T47D (cell line): ENCODE data around the gene ZDHHC22.

Experiments used
- DNase-seq, 2 experiments: peaks; one replicate each; pipeline versions ENCODE4 v3.0.0 to v3.0.0-alpha.2; 2011 to 2012; ENCODE audit warnings: low read depth in 1 of 2, low spot score in 1 of 2
- JUND ChIP-seq: IDR thresholded peaks from 2 replicates; pipeline ENCODE4 v1.6.1; 2012; ENCODE audit warnings: low read depth
- in situ Hi-C: cut with HindIII; loops from 2 replicates; pipeline ENCODE4 v1.10.0; 2016; ENCODE audit warnings: low sequenced_read_pairs, low pct_unique_long_range_greater_than_20kb

The ZDHHC22 gene

GRCh38 chr14:77116172-77116817, 25.3 kb downstream of the ZDHHC22 start:
- no peak for TF ChIP-seq JUND
- in situ Hi-C loops = no loop called here
- no peak for DNase-seq

GRCh38 chr14:77114609-77115008, 27.0 kb downstream of the ZDHHC22 start:
- in situ Hi-C loops = no loop called here
- no peak for DNase-seq

GRCh38 chr14:77113644-77114043, 27.9 kb downstream of the ZDHHC22 start:
- TF ChIP-seq JUND = no peak
- in situ Hi-C loops = no loop called here
- DNase-seq = no peak

More at GRCh38 chr14:77114609-77115008, 27.0 kb downstream of the ZDHHC22 start:
- TF ChIP-seq JUND = no peak

GRCh38 chr14:77111021-77111420, 30.6 kb downstream of the ZDHHC22 start:
- peak; percentile 25; the same call in 1 of the 2 replicates for TF ChIP-seq JUND
- DNase-seq = peak; percentile 76 to 98
- in situ Hi-C loops = no loop called here

GRCh38 chr14:77110286-77110685, 31.3 kb downstream of the ZDHHC22 start:
- peak in 1 of 2 experiments; percentile 47 for DNase-seq
- in situ Hi-C loops = no loop called here
- no peak for TF ChIP-seq JUND

- DNase-seq = no peak
- TF ChIP-seq JUND = no peak
- in situ Hi-C loops = no loop called here
Measured at GRCh38 chr14:77109656-77110055, 31.9 kb downstream of the ZDHHC22 start.

- DNase-seq = no peak
- no peak for TF ChIP-seq JUND
- in situ Hi-C loops = no loop called here
Measured at GRCh38 chr14:77108753-77109152, 32.8 kb downstream of the ZDHHC22 start.

GRCh38 chr14:77107228-77107627, 34.4 kb downstream of the ZDHHC22 start:
- in situ Hi-C loops = no loop called here

GRCh38 chr14:77106666-77107065, 34.9 kb downstream of the ZDHHC22 start:
- DNase-seq = no peak
- in situ Hi-C loops = no loop called here
- no peak for TF ChIP-seq JUND

More at GRCh38 chr14:77107228-77107627, 34.4 kb downstream of the ZDHHC22 start:
- DNase-seq = no peak
- no peak for TF ChIP-seq JUND

GRCh38 chr14:77105145-77105939, 36.2 kb downstream of the ZDHHC22 start:
- in situ Hi-C loops = no loop called here
- DNase-seq = no peak
- no peak for TF ChIP-seq JUND

GRCh38 chr14:77104393-77104792, 37.2 kb downstream of the ZDHHC22 start:
- no peak for DNase-seq
- in situ Hi-C loops = no loop called here
- no peak for TF ChIP-seq JUND

- in situ Hi-C loops = no loop called here
- peak in 1 of 2 experiments; percentile 61 for DNase-seq
- TF ChIP-seq JUND = no peak
Measured at GRCh38 chr14:77103951-77104350, 37.6 kb downstream of the ZDHHC22 start.

GRCh38 chr14:77103475-77103874, 38.1 kb downstream of the ZDHHC22 start:
- no peak for DNase-seq
- in situ Hi-C loops = no loop called here
- no peak for TF ChIP-seq JUND
